HepG2 (cell line): ENCODE measurements around the gene CD164L2. TPM values are rescaled to one million over a fixed set of nuclear protein-coding genes. Genes with fewer than 3 reads are reported as not detected.

Experiments
- ATAC-seq: fragments of 200-7000 bp; cut with Tn5 transposase; 3 replicates; pipeline ENCODE4 v1.9.1; 2020; ENCODE audit warnings: mild to moderate bottlenecking, moderate library complexity
- BruUV-seq: library from RNA; stranded (reverse); fragments of 400-500 nt; replicated peaks from 2 replicates; lab custom pipeline; 2021; lab: Mats Ljungman, UMichigan
- CTCF ChIA-PET: fragments of 300-600 bp; formaldehyde crosslinking; extraction: SDS; loops from one replicate; lab custom pipeline; 2021; ENCODE audit warnings: low total read pairs, inconsistent platforms, low intra/inter-chr PET ratio; lab: Yijun Ruan, JAX
- POLR2A ChIA-PET: fragments of 350-600 bp; sonication (Branson Sonifier 250); formaldehyde crosslinking; loops from one replicate; lab custom pipeline; 2020; ENCODE audit warnings: antibody characterized with exemption, inconsistent platforms; lab: Yijun Ruan, JAX
- DNase-seq: peaks from one replicate; pipeline ENCODE4 v3.0.0-alpha.2; 2015; ENCODE audit warnings: low spot score
- FAIRE-seq: peaks from 3 replicates; lab custom pipeline; 2011; peaks lifted over from hg19 to GRCh38; lab: Jason Lieb, UNC
- H2AFZ ChIP-seq: one replicate; pipeline ENCODE4 v1.6.1; 2011; ENCODE audit warnings: low read length, inconsistent platforms
- H3K27ac ChIP-seq: fragments of 300-600 bp; 3 replicates; pipeline ENCODE4 v1.8.0; 2011; ENCODE audit warnings: mixed run types, mild to moderate bottlenecking, mixed read lengths, low read length, inconsistent platforms; ENCODE audit not compliant: insufficient read depth; ENCODE audit errors: extremely low read length
- H3K27me3 ChIP-seq, 2 experiments: fragments of 200-600 bp in 1 of 2; 2 replicates in 1 of 2; 3 replicates in 1 of 2; pipeline versions ENCODE4 v1.6.0 to v1.8.0; 2011; ENCODE audit warnings: low read length in 2 of 2, mild to moderate bottlenecking in 2 of 2, moderate library complexity in 2 of 2, inconsistent platforms in 1 of 2; ENCODE audit not compliant: insufficient read depth in 2 of 2, control insufficient read depth in 1 of 2
- H3K36me3 ChIP-seq, 2 experiments: fragments of 200-600 bp in 1 of 2; replicated peaks in 1 of 2; 2 replicates in 1 of 2; 3 replicates in 1 of 2; pipeline versions ENCODE4 v1.5.1 to v1.8.0; 2011; ENCODE audit warnings: low read length in 2 of 2, inconsistent platforms in 1 of 2; ENCODE audit not compliant: insufficient read depth in 2 of 2, control insufficient read depth in 1 of 2
- H3K4me1 ChIP-seq: 2 replicates; pipeline ENCODE4 v1.5.1; 2012; ENCODE audit warnings: low read length, inconsistent platforms; ENCODE audit not compliant: insufficient read depth
- H3K4me2 ChIP-seq: 2 replicates; pipeline ENCODE4 v1.6.0; 2011; ENCODE audit warnings: low read depth, low read length, inconsistent platforms
- H3K4me3 ChIP-seq, 3 experiments: fragments of 200-600 bp in 1 of 3; sonication (generic), shearing (Covaris generic) in 1 of 3; replicated peaks in 1 of 3; 2 replicates each; pipeline ENCODE4 v1.5.1; 2011 to 2016; ENCODE audit warnings: low read length in 3 of 3, inconsistent platforms in 2 of 3, low read depth in 2 of 3, mild to moderate bottlenecking in 2 of 3, control low read depth in 1 of 3, mixed read lengths in 1 of 3; ENCODE audit not compliant: insufficient read depth in 1 of 3
- H3K79me2 ChIP-seq: one replicate; pipeline ENCODE4 v1.6.1; 2011; ENCODE audit warnings: low read length, inconsistent platforms; ENCODE audit not compliant: insufficient read depth
- H3K9ac ChIP-seq: 2 replicates; pipeline ENCODE4 v1.6.0; 2011; ENCODE audit warnings: mild to moderate bottlenecking, low read depth, low read length, inconsistent platforms; ENCODE audit not compliant: insufficient read depth
- H3K9me3 ChIP-seq: 2 replicates; pipeline ENCODE4 v1.5.1; 2012; ENCODE audit warnings: mild to moderate bottlenecking, low read length
- H4K20me1 ChIP-seq: 2 replicates; pipeline ENCODE4 v1.6.0; 2011; ENCODE audit warnings: inconsistent platforms, mild to moderate bottlenecking, low read length, moderate library complexity; ENCODE audit not compliant: insufficient read depth
- EEA1 ChIP-seq: sonication (generic); formaldehyde crosslinking; IDR thresholded peaks from 2 replicates; pipeline ENCODE4 v1.5.1; 2020; ENCODE audit warnings: mild to moderate bottlenecking, missing genetic modification reagents, borderline replicate concordance
- HHEX ChIP-seq: IDR thresholded peaks from 2 replicates; pipeline ENCODE4 v1.6.1; 2016; ENCODE audit warnings: control low read depth
- ISL2 ChIP-seq: sonication (generic); formaldehyde crosslinking; IDR thresholded peaks from 2 replicates; pipeline ENCODE4 v1.5.0; 2020; ENCODE audit warnings: missing genetic modification reagents
- JUNB ChIP-seq: sonication (generic); formaldehyde crosslinking; IDR thresholded peaks from 2 replicates; pipeline ENCODE4 v1.8.0; 2022; ENCODE audit warnings: missing genetic modification reagents, mild to moderate bottlenecking, borderline replicate concordance
- MLX ChIP-seq: IDR thresholded peaks from 2 replicates; pipeline ENCODE4 v1.6.1; 2016
- MTA1 ChIP-seq: sonication (generic); formaldehyde crosslinking; IDR thresholded peaks from 2 replicates; pipeline ENCODE4 v1.4.0; 2020; ENCODE audit warnings: missing genetic modification reagents, mild to moderate bottlenecking, borderline replicate concordance
- PHF20 ChIP-seq: sonication (generic); formaldehyde crosslinking; IDR thresholded peaks from 2 replicates; pipeline ENCODE4 v1.5.0; 2020; ENCODE audit warnings: mild to moderate bottlenecking, missing genetic modification reagents
- PRMT3 ChIP-seq: sonication (generic); formaldehyde crosslinking; IDR thresholded peaks from 2 replicates; pipeline ENCODE4 v1.8.1; 2022; ENCODE audit warnings: low read depth, mild to moderate bottlenecking, moderate library complexity, missing genetic modification reagents, borderline replicate concordance
- TCF12 ChIP-seq, 2 experiments: fragments of 450-650 bp in 1 of 2; sonication (generic) in 1 of 2; formaldehyde crosslinking in 1 of 2; IDR thresholded peaks; 2 replicates each; pipeline versions ENCODE4 v1.6.1 to v1.8.0; 2017 to 2022; ENCODE audit warnings: antibody characterized with exemption in 1 of 2, mild to moderate bottlenecking in 1 of 2, missing genetic modification reagents in 1 of 2, moderate library complexity in 1 of 2
- ZBTB33 ChIP-seq: sonication (generic); formaldehyde crosslinking; IDR thresholded peaks from 2 replicates; pipeline ENCODE4 v1.4.0; 2020; ENCODE audit warnings: missing genetic modification reagents
- ZBTB46 ChIP-seq: sonication (generic); formaldehyde crosslinking; IDR thresholded peaks from 2 replicates; pipeline ENCODE4 v1.4.0; 2020; ENCODE audit warnings: mild to moderate bottlenecking, missing genetic modification reagents, borderline replicate concordance
- ZFP36L2 ChIP-seq: sonication (generic); formaldehyde crosslinking; IDR thresholded peaks from 2 replicates; pipeline ENCODE4 v1.4.0; 2020; ENCODE audit warnings: missing genetic modification reagents
- ZNF24 ChIP-seq: fragments of 450-650 bp; IDR thresholded peaks from 2 replicates; pipeline ENCODE4 v1.6.1; 2017; ENCODE audit warnings: antibody characterized with exemption, mild to moderate bottlenecking
- ZNF557 ChIP-seq: sonication (generic); formaldehyde crosslinking; IDR thresholded peaks from 2 replicates; pipeline ENCODE4 v1.4.0; 2020; ENCODE audit warnings: missing genetic modification reagents
- ZNF792 ChIP-seq: IDR thresholded peaks from 2 replicates; pipeline ENCODE4 v1.6.1; 2016
- WGBS: methylation state at CpG from one replicate; pipeline ENCODE4 v1.1.6; 2017; ENCODE audit warnings: low lambda C conversion rate; 5-methylcytosine and 5-hydroxymethylcytosine counted together
- in situ Hi-C: cut with HindIII; loops from 2 replicates; pipeline ENCODE4 v1.10.0; 2017; ENCODE audit warnings: low pct_unique_long_range_greater_than_20kb; ENCODE audit not compliant: extremely low pct_ligation_motif_present
- intact Hi-C: fragments of 100-400 bp; cut with micrococcal nuclease; formaldehyde crosslinking; loops from one replicate; pipeline ENCODE4 v1.10.0; 2022; ENCODE audit not compliant: unreplicated experiment
- polyA plus RNA-seq, 8 experiments: library from polyadenylated mRNA; depleted of rRNA in 3 of 8; stranded (reverse) in 7 of 8; unstranded in 1 of 8; fragments of >200 nt; fragmentation: Illumina TruSeq in 4 of 8; extraction: Trizol in 4 of 8; gene quantifications; 2 replicates each; pipeline versions ENCODE4 v1.2.1 to v1.2.3, GENCODE V29; 2011 to 2016; ENCODE audit warnings: low read depth in 4 of 8, missing spikeins in 1 of 8, mixed read lengths in 1 of 8; ENCODE audit not compliant: insufficient read depth in 1 of 8
- total RNA-seq, 5 experiments: library from RNA; depleted of rRNA; stranded (reverse); fragments of >200 nt; fragmentation: Illumina TruSeq; extraction: Trizol; gene quantifications; 2 replicates each; pipeline ENCODE4 v1.2.3, GENCODE V29; 2016; ENCODE audit warnings: low read depth in 1 of 5

The CD164L2 gene
- total and polyA plus RNA-seq, 2 of the 13 experiments (the other 11 are each of a cell fraction or from before 2014, with no cell fraction given) = not detected

- FAIRE-seq = no peak
- CTCF ChIA-PET = no interaction called here
- TF ChIP-seq EEA1 (CRISPR knock-in tag) = no peak
- no peak for TF ChIP-seq ISL2
- TF ChIP-seq MTA1 = no peak
- no peak for ATAC-seq
- no peaks in the 10 kb centered on the region for H3K9me3 ChIP-seq
- H3K27me3 ChIP-seq = no peaks in the 10 kb centered on the region
- no peak overlapping the region for H3K27ac ChIP-seq
- peaks cover 42% of the 10 kb centered on the region for H3K79me2 ChIP-seq
- intact Hi-C loops = no loop called here
- H3K4me3 ChIP-seq = no peak overlapping the region
- no TSS peak for BruUV-seq
- WGBS = 95% methylated on average over 2 of the region's 2 CpGs
- H3K36me3 ChIP-seq = peaks cover 8 to 21% of the 10 kb centered on the region in 2 experiments
- H2AFZ ChIP-seq = no peak overlapping the region
- no peak overlapping the region for H3K9ac ChIP-seq
- in situ Hi-C loops = no loop called here
- H3K4me1 ChIP-seq = peaks cover 48% of the 10 kb centered on the region
- H3K4me2 ChIP-seq = no peak overlapping the region
- peaks cover 4% of the 10 kb centered on the region for H4K20me1 ChIP-seq
- no peak for DNase-seq
- POLR2A ChIA-PET = no interaction called here
Observed at GRCh38 chr1:27431601-27431940, 48.4 kb upstream of the CD164L2 start.

GRCh38 chr1:27430903-27431600, 47.9 kb upstream of the CD164L2 start:
- FAIRE-seq (no peak), DNase-seq (no peak), ATAC-seq (no peak)
- Histone ChIP-seq H3K9ac (no peak overlapping the region), H3K27ac (no peak overlapping the region), H3K36me3 (peaks cover 10 to 27% of the 10 kb centered on the region in 2 experiments), H2AFZ (no peak overlapping the region), H3K4me3 (no peak overlapping the region), H3K79me2 (peaks cover 36% of the 10 kb centered on the region), H3K27me3 (no peaks in the 10 kb centered on the region), H3K4me2 (no peak overlapping the region), H3K4me1 (peaks cover 43% of the 10 kb centered on the region), H4K20me1 (peaks cover 4% of the 10 kb centered on the region), H3K9me3 (no peaks in the 10 kb centered on the region)
- intact Hi-C loops (no loop called here), in situ Hi-C loops (no loop called here)
- ChIA-PET CTCF (no interaction called here), POLR2A (interaction anchor here (0.5 kb wide), 1 partner anchor 276 kb away, joined by 5 read pairs; the partner anchor contains the start of gene SLC9A1)
- no TSS peak for BruUV-seq
- 84% methylated on average over 1 of the region's 1 CpG for WGBS
- TF ChIP-seq ZBTB46 (CRISPR knock-in tag) (no peak), ZBTB33 (CRISPR knock-in tag) (no peak), PRMT3 (CRISPR knock-in tag) (no peak), HHEX (CRISPR knock-in tag) (no peak), ZNF557 (CRISPR knock-in tag) (no peak), ZFP36L2 (CRISPR knock-in tag) (no peak), MLX (CRISPR knock-in tag) (no peak), PHF20 (no peak), ZNF24 (no peak), JUNB (no peak), ZNF792 (CRISPR knock-in tag) (no peak), TCF12 (IDR thresholded peaks at IDR 0.05) (no peak), TCF12 (CRISPR knock-in tag; IDR thresholded peaks at IDR 0.05) (no peak)
